PC-3 (cell line): ENCODE data around the gene CARD19.

Experiments
- CTCF ChIP-seq: fragments of 300-600 bp; sonication (generic); conservative IDR thresholded peaks from 2 replicates; pipeline ENCODE4 v1.5.1; 2017; ENCODE audit warnings: antibody characterized with exemption, low read depth, mild to moderate bottlenecking, low read length
- EZH2 ChIP-seq: fragments of 300-600 bp; sonication (generic); IDR thresholded peaks from one replicate; pipeline ENCODE4 v1.6.1; 2017; ENCODE audit warnings: antibody characterized with exemption, mild to moderate bottlenecking, low read length; ENCODE audit not compliant: unreplicated experiment
- EZH2phosphoT487 ChIP-seq: fragments of 300-600 bp; sonication (generic); IDR thresholded peaks from 2 replicates; pipeline ENCODE4 v1.6.1; 2018; ENCODE audit warnings: mild to moderate bottlenecking, antibody characterized with exemption, low read length, borderline replicate concordance

GRCh38 chr9:93156475-93157008 is 60.5 kb downstream of the CARD19 start:
- TF ChIP-seq CTCF (no peak), EZH2 (no peak), EZH2phosphoT487 (no peak)
